SU-DHL-6 (cell line): ENCODE measurements around the gene SPTBN1.

ENCODE experiments used
- H2AFZ ChIP-seq: fragments of 200-600 bp; sonication (generic); 2 replicates; pipeline ENCODE4 v1.6.1; 2014; ENCODE audit warnings: low read depth, mild to moderate bottlenecking, moderate library complexity, mixed read lengths, antibody characterized with exemption, low read length; ENCODE audit not compliant: severe bottlenecking
- H3F3A ChIP-seq: fragments of 200-600 bp; shearing (Covaris generic); 2 replicates; pipeline ENCODE4 v1.6.0; 2016; ENCODE audit warnings: antibody characterized with exemption, mild to moderate bottlenecking; ENCODE audit not compliant: insufficient read depth
- H3K27ac ChIP-seq: fragments of 200-600 bp; sonication (generic); 2 replicates; pipeline ENCODE4 v1.5.1; 2016; ENCODE audit warnings: low read depth, mild to moderate bottlenecking, low read length, moderate library complexity, mixed read lengths
- H3K27me3 ChIP-seq: fragments of 200-600 bp; sonication (generic), shearing (Covaris generic); 2 replicates; pipeline ENCODE4 v1.6.0; 2014; ENCODE audit warnings: mild to moderate bottlenecking, low read length
- H3K36me3 ChIP-seq: fragments of 200-600 bp; sonication (generic); 2 replicates; pipeline ENCODE4 v1.6.1; 2014; ENCODE audit warnings: mild to moderate bottlenecking, low read length, mixed read lengths
- H3K4me2 ChIP-seq: fragments of 300-600, 200-600 bp; shearing (Covaris generic), sonication (generic); 2 replicates; pipeline ENCODE4 v1.6.0; 2014; ENCODE audit warnings: low read length, low read depth, mild to moderate bottlenecking; ENCODE audit not compliant: poor library complexity, severe bottlenecking
- H3K4me3 ChIP-seq: fragments of 200-600 bp; sonication (generic); 2 replicates; pipeline ENCODE4 v1.5.1; 2014; ENCODE audit warnings: antibody characterized with exemption, low read length, mild to moderate bottlenecking, mixed read lengths; ENCODE audit not compliant: insufficient read depth, poor library complexity, severe bottlenecking
- H3K79me2 ChIP-seq: fragments of 200-600 bp; sonication (generic); 2 replicates; pipeline ENCODE4 v1.6.1; 2014; ENCODE audit warnings: mild to moderate bottlenecking, low read length, moderate library complexity; ENCODE audit not compliant: insufficient read depth
- H3K9ac ChIP-seq: fragments of 200-600 bp; sonication (generic); 2 replicates; pipeline ENCODE4 v1.7.0; 2014; ENCODE audit warnings: mild to moderate bottlenecking, low read length
- H3K9me2 ChIP-seq: fragments of 200-600 bp; sonication (generic); replicated peaks from 2 replicates; pipeline ENCODE4 v1.6.1; 2014; ENCODE audit warnings: low read length; ENCODE audit not compliant: insufficient read depth
- H3K9me3 ChIP-seq: fragments of 200-600 bp; sonication (generic); 2 replicates; pipeline ENCODE4 v1.6.1; 2014; ENCODE audit warnings: low read length, mixed read lengths; ENCODE audit not compliant: insufficient read depth
- H4K20me1 ChIP-seq: fragments of 200-600 bp; sonication (generic); 2 replicates; pipeline ENCODE4 v1.6.1; 2014; ENCODE audit warnings: low read depth, mild to moderate bottlenecking, antibody characterized with exemption, low read length, moderate library complexity, mixed read lengths
- EZH2phosphoT487 ChIP-seq: fragments of 200-600 bp; sonication (generic), shearing (Covaris generic); conservative IDR thresholded peaks from 2 replicates; pipeline ENCODE4 v1.6.1; 2018; ENCODE audit warnings: mild to moderate bottlenecking, antibody characterized with exemption, low read length, moderate library complexity, mixed read lengths
- TF ChIP-seq, protein P1 (sequence below): fragments of 200-600 bp; sonication (generic); IDR thresholded peaks from one replicate; pipeline ENCODE4 v1.5.1; 2017; ENCODE audit warnings: antibody characterized with exemption, mild to moderate bottlenecking, low read length, moderate library complexity; ENCODE audit not compliant: insufficient read depth, poor library complexity, severe bottlenecking

The SPTBN1 gene

DNA sequence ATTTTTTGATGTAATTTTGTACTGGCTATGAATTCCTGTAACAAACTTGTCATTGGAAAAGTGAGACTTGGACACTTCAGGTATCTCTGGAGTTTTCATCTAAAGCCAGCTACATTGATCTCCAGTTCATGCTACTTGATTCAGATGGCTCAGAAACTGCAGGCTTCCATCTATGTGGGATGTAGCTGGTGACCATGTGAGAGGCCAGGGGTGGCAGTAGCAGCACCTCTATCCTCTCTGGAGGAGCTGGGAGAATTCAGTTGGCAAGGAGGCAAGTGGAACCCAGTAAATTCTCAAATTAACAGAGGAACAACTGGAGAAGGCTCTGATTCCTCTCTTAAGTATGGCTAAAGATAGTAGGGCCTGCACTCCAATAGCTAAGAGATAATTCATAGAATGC is 10.0 kb upstream of the SPTBN1 start:
- H3K4me3 ChIP-seq: no peak overlapping the region
- H3K79me2 ChIP-seq: no peaks in the 10 kb centered on the region
- no peaks in the 10 kb centered on the region for H3K9me3 ChIP-seq
- TF ChIP-seq, protein P1, sequence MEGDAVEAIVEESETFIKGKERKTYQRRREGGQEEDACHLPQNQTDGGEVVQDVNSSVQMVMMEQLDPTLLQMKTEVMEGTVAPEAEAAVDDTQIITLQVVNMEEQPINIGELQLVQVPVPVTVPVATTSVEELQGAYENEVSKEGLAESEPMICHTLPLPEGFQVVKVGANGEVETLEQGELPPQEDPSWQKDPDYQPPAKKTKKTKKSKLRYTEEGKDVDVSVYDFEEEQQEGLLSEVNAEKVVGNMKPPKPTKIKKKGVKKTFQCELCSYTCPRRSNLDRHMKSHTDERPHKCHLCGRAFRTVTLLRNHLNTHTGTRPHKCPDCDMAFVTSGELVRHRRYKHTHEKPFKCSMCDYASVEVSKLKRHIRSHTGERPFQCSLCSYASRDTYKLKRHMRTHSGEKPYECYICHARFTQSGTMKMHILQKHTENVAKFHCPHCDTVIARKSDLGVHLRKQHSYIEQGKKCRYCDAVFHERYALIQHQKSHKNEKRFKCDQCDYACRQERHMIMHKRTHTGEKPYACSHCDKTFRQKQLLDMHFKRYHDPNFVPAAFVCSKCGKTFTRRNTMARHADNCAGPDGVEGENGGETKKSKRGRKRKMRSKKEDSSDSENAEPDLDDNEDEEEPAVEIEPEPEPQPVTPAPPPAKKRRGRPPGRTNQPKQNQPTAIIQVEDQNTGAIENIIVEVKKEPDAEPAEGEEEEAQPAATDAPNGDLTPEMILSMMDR: no peak
- no peak for TF ChIP-seq EZH2phosphoT487
- H3K36me3 ChIP-seq: no peaks in the 10 kb centered on the region
- H3K27ac ChIP-seq: no peak overlapping the region
- H3K9ac ChIP-seq: no peak overlapping the region
- no peaks in the 10 kb centered on the region for H3F3A ChIP-seq
- no peaks in the 10 kb centered on the region for H3K27me3 ChIP-seq
- no peak overlapping the region for H2AFZ ChIP-seq
- H3K9me2 ChIP-seq: no peaks in the 10 kb centered on the region
- no peak overlapping the region for H3K4me2 ChIP-seq
- H4K20me1 ChIP-seq: no peaks in the 10 kb centered on the region

DNA sequence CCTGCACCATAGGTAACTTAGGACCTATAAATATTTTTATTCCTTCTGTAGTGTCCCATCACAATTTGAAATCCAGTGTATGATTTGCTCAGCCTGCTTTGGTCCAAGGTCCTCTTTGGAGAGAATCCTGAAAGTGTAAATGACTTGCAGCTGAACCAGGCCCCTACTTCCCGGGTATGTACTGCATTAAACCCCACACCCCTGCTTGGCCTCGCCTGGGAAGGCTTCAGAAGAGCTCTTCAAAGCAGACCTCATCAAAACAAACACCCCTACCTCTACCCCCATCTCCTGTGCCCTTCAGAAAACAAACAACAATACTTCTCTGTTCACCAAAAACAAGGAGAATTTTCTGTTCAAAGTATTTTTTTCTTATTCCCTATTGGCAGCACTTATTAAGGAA is 9.5 kb upstream of the SPTBN1 start:
- Histone ChIP-seq H3K4me3 (no peak overlapping the region), H3K27me3 (no peaks in the 10 kb centered on the region), H3K9ac (no peak overlapping the region), H3K4me2 (no peak overlapping the region), H3K79me2 (no peaks in the 10 kb centered on the region), H3K27ac (no peak overlapping the region), H4K20me1 (no peaks in the 10 kb centered on the region), H3K9me2 (no peaks in the 10 kb centered on the region), H2AFZ (no peak overlapping the region), H3K36me3 (no peaks in the 10 kb centered on the region), H3F3A (no peaks in the 10 kb centered on the region), H3K9me3 (no peaks in the 10 kb centered on the region)
- TF ChIP-seq, protein P1: no peak
- TF ChIP-seq EZH2phosphoT487: no peak

DNA sequence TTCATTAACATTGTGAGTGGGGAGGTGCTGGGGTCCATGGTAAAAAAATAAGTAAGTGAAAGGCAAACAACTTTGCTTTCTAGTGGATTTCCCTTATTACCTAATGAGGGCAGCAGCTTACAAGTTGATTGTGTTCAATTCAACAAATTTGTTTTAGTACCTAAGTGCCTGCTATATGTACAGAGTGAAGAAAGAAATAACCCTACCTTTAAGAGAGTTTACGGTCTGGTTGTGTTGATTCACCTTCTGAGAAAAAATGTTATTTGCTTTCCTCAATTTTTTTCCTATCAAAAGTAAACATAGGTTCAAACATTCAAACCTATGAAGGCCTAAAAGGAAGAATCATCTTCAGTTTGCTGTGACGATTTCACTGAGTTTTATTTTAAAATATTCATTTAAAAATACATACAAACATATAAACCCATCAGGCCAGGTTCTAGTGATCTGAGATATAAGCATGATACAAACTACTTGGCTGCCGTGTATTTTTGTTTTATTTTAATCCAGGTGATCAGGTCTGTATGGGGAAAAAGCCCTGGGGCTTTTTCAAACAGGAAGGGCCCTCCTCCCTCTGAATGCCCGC is 1.5 kb upstream of the SPTBN1 start:
- no peaks in the 10 kb centered on the region for H3K27me3 ChIP-seq
- no peak overlapping the region for H3K4me3 ChIP-seq
- H3K9me2 ChIP-seq: no peaks in the 10 kb centered on the region
- peaks cover 11% of the 10 kb centered on the region for H3F3A ChIP-seq
- H3K9me3 ChIP-seq: no peaks in the 10 kb centered on the region
- no peaks in the 10 kb centered on the region for H4K20me1 ChIP-seq
- no peaks in the 10 kb centered on the region for H3K36me3 ChIP-seq
- H3K27ac ChIP-seq: no peak overlapping the region
- no peak overlapping the region for H3K9ac ChIP-seq
- H3K79me2 ChIP-seq: peaks cover 20% of the 10 kb centered on the region
- no peak overlapping the region for H2AFZ ChIP-seq
- TF ChIP-seq, protein P1: no peak
- TF ChIP-seq EZH2phosphoT487: no peak
- no peak overlapping the region for H3K4me2 ChIP-seq
